ENCODE measurements around the gene RGS6. TPM values are rescaled to one million over a fixed set of nuclear protein-coding genes. Genes with fewer than 3 reads are reported as not detected.

RGS6 gene
- total and polyA plus RNA-seq, 2 experiments from 2014 or later = 0.86 to 0.95 TPM

- Histone ChIP-seq H3K4me1 (ENCODE audit: low read depth) (no peaks in the 10 kb centered on the region), H3K9me3 (ENCODE audit: low read depth) (no peaks in the 10 kb centered on the region), H3K27me3 (no peaks in the 10 kb centered on the region), H3K27ac (no peak overlapping the region), H3K36me3 (no peaks in the 10 kb centered on the region), H3K4me3 (no peak overlapping the region)
- no peak for DNase-seq (ENCODE audit: low read depth in 1 of 2, low spot score in 1 of 2)
- no peak for TF ChIP-seq CTCF (IDR thresholded peaks at IDR 0.05; ENCODE audit: low read depth, low read length)
Measured at GRCh38 chr14:72045271-72045670, 113.0 kb downstream of the RGS6 start.

DNA sequence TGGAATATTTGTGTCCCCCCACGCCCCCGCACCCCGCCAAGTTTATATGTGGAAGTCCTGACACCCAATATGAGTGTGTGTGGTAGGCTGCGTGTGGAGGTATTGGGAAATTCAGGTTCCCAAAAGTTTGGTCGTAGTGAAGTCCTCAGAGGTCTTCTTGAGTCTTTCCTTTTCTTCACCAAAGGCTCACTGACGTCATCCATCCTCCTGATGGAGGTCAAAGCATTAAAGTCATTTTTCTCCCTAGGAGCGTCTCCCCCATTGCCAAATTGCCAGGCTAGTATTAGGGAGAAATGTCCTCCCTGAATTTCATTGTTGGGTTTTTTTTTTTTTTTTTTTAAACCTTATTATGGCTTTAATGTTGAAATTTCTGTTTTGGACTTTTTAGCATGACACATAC is 113.7 kb downstream of the RGS6 start:
- no peak overlapping the region for H3K27ac ChIP-seq
- no peak for DNase-seq (ENCODE audit: low read depth in 1 of 2, low spot score in 1 of 2)
- H3K9me3 ChIP-seq (ENCODE audit: low read depth) = no peaks in the 10 kb centered on the region
- H3K27me3 ChIP-seq = no peaks in the 10 kb centered on the region
- H3K4me1 ChIP-seq (ENCODE audit: low read depth) = no peaks in the 10 kb centered on the region
- H3K4me3 ChIP-seq = no peak overlapping the region
- no peaks in the 10 kb centered on the region for H3K36me3 ChIP-seq
- TF ChIP-seq CTCF (IDR thresholded peaks at IDR 0.05; ENCODE audit: low read depth, low read length) = no peak

- DNase-seq (ENCODE audit: low read depth in 1 of 2, low spot score in 1 of 2) = no peak
- Histone ChIP-seq H3K36me3 (no peaks in the 10 kb centered on the region), H3K27me3 (no peaks in the 10 kb centered on the region), H3K9me3 (ENCODE audit: low read depth) (no peaks in the 10 kb centered on the region), H3K4me1 (ENCODE audit: low read depth) (no peaks in the 10 kb centered on the region), H3K27ac (no peak overlapping the region), H3K4me3 (no peak overlapping the region)
- no peak for TF ChIP-seq CTCF (IDR thresholded peaks at IDR 0.05; ENCODE audit: low read depth, low read length)
Measured at GRCh38 chr14:72049462-72049861, 117.2 kb downstream of the RGS6 start.

DNA sequence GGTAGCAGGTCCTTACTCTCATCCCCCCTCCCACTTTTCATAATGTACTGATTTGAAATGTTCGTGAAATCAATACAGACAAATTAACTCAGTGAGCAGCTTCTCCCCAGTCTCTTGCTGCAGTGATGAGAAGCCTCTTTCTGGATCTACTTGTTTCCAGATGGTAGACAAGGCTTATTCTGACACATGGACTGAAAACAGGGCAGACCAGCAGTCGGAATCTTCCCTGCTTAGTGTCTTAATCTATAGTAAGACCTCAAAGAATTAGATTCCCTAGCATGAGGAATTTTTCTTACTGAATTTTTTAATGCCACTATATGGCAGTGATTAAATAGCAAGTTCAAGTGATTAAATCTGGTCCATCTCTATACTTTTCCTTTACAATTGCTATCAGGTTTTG is 120.1 kb downstream of the RGS6 start:
- Histone ChIP-seq H3K27ac (no peak overlapping the region), H3K9me3 (ENCODE audit: low read depth) (no peaks in the 10 kb centered on the region), H3K36me3 (no peaks in the 10 kb centered on the region), H3K4me1 (ENCODE audit: low read depth) (no peaks in the 10 kb centered on the region), H3K4me3 (no peak overlapping the region), H3K27me3 (no peaks in the 10 kb centered on the region)
- no peak for DNase-seq (ENCODE audit: low read depth in 1 of 2, low spot score in 1 of 2)
- TF ChIP-seq CTCF (IDR thresholded peaks at IDR 0.05; ENCODE audit: low read depth, low read length) = no peak

- Histone ChIP-seq H3K27me3 (no peaks in the 10 kb centered on the region), H3K4me3 (no peak overlapping the region), H3K4me1 (ENCODE audit: low read depth) (no peaks in the 10 kb centered on the region), H3K36me3 (no peaks in the 10 kb centered on the region), H3K27ac (no peak overlapping the region), H3K9me3 (ENCODE audit: low read depth) (no peaks in the 10 kb centered on the region)
- no peak for TF ChIP-seq CTCF (IDR thresholded peaks at IDR 0.05; ENCODE audit: low read depth, low read length)
- no peak for DNase-seq (ENCODE audit: low read depth in 1 of 2, low spot score in 1 of 2)
Measured at GRCh38 chr14:72053651-72054050, 121.4 kb downstream of the RGS6 start.

GRCh38 chr14:72054911-72055310 is 122.7 kb downstream of the RGS6 start:
- Histone ChIP-seq H3K4me1 (ENCODE audit: low read depth) (no peaks in the 10 kb centered on the region), H3K27ac (no peak overlapping the region), H3K36me3 (no peaks in the 10 kb centered on the region), H3K9me3 (ENCODE audit: low read depth) (no peaks in the 10 kb centered on the region), H3K4me3 (no peak overlapping the region), H3K27me3 (no peaks in the 10 kb centered on the region)
- no peak for TF ChIP-seq CTCF (IDR thresholded peaks at IDR 0.05; ENCODE audit: low read depth, low read length)
- no peak for DNase-seq (ENCODE audit: low read depth in 1 of 2, low spot score in 1 of 2)

Data from cardiac muscle cell (in vitro differentiated cells and primary cell).